Ishikawa (cell line): Measurements from ENCODE around the gene HCN1.

Experiments used
- CEBPB ChIP-seq: IDR thresholded peaks from 2 replicates; pipeline ENCODE4 v1.6.1; 2012
- CREB1 ChIP-seq: IDR thresholded peaks from 2 replicates; pipeline ENCODE4 v1.6.1; 2012; ENCODE audit warnings: low read depth
- EGR1 ChIP-seq: IDR thresholded peaks from 2 replicates; pipeline ENCODE4 v1.6.1; 2012
- EP300 ChIP-seq: IDR thresholded peaks from 2 replicates; pipeline ENCODE4 v1.6.1; 2012; ENCODE audit warnings: borderline replicate concordance
- FOXM1 ChIP-seq: IDR thresholded peaks from 2 replicates; pipeline ENCODE4 v1.6.1; 2012; ENCODE audit warnings: low read depth, borderline replicate concordance
- MAX ChIP-seq: IDR thresholded peaks from 2 replicates; pipeline ENCODE4 v1.6.1; 2012
- NFIC ChIP-seq: IDR thresholded peaks from 2 replicates; pipeline ENCODE4 v1.6.1; 2012
- RAD21 ChIP-seq: IDR thresholded peaks from 2 replicates; pipeline ENCODE4 v1.6.1; 2012; ENCODE audit warnings: low read depth
- REST ChIP-seq: IDR thresholded peaks from 2 replicates; pipeline ENCODE4 v1.6.1; 2012; ENCODE audit warnings: low read depth, mild to moderate bottlenecking
- TAF1 ChIP-seq: IDR thresholded peaks from 2 replicates; pipeline ENCODE4 v1.6.1; 2012; ENCODE audit warnings: low read depth, mild to moderate bottlenecking
- TCF12 ChIP-seq: IDR thresholded peaks from 2 replicates; pipeline ENCODE4 v1.6.1; 2012; ENCODE audit warnings: low read depth
- TEAD4 ChIP-seq: IDR thresholded peaks from 2 replicates; pipeline ENCODE4 v1.6.1; 2012
- USF1 ChIP-seq: IDR thresholded peaks from 2 replicates; pipeline ENCODE4 v1.6.1; 2012
- YY1 ChIP-seq: IDR thresholded peaks from 2 replicates; pipeline ENCODE4 v1.6.1; 2012; ENCODE audit warnings: low read depth
- ZBTB7A ChIP-seq: IDR thresholded peaks from 2 replicates; pipeline ENCODE4 v1.6.1; 2012; ENCODE audit warnings: low read depth

Gene HCN1

GRCh38 chr5:45609661-45610060 lies 86.5 kb downstream of the HCN1 start:
- TF ChIP-seq TEAD4 (no peak), FOXM1 (no peak), USF1 (no peak), NFIC (no peak), EGR1 (no peak), MAX (no peak), RAD21 (no peak), REST (no peak), CREB1 (no peak), YY1 (no peak), EP300 (no peak), TCF12 (no peak), TAF1 (no peak), ZBTB7A (no peak), CEBPB (no peak)

- TF ChIP-seq TEAD4 = no peak
- TF ChIP-seq EP300 = no peak
- no peak for TF ChIP-seq USF1
- no peak for TF ChIP-seq RAD21
- no peak for TF ChIP-seq TAF1
- TF ChIP-seq TCF12 = no peak
- no peak for TF ChIP-seq CEBPB
- no peak for TF ChIP-seq ZBTB7A
- TF ChIP-seq EGR1 = no peak
- TF ChIP-seq YY1 = no peak
- no peak for TF ChIP-seq FOXM1
- TF ChIP-seq CREB1 = no peak
- TF ChIP-seq MAX = no peak
- TF ChIP-seq NFIC = no peak
These were observed 92.1 kb downstream of the HCN1 start for GRCh38 chr5:45604092-45604491.

GRCh38 chr5:45601424-45601823 lies 94.8 kb downstream of the HCN1 start:
- TF ChIP-seq TAF1 (no peak), TEAD4 (no peak), RAD21 (no peak), MAX (no peak), CEBPB (no peak), YY1 (no peak), FOXM1 (no peak), ZBTB7A (no peak), EP300 (no peak), TCF12 (no peak), CREB1 (no peak), REST (no peak), EGR1 (no peak)

GRCh38 chr5:45596320-45596719 lies 99.9 kb downstream of the HCN1 start:
- TF ChIP-seq FOXM1 (no peak), CEBPB (no peak), REST (no peak), TAF1 (no peak), RAD21 (no peak), CREB1 (no peak), EGR1 (no peak), TEAD4 (no peak), ZBTB7A (no peak), MAX (no peak), NFIC (no peak), TCF12 (no peak), EP300 (no peak)
